ENCODE measurements around the gene IDH3G.
A peak's percentile ranks its signal among the peaks of the same experiment; 100 is the strongest.

Gene IDH3G

DNA sequence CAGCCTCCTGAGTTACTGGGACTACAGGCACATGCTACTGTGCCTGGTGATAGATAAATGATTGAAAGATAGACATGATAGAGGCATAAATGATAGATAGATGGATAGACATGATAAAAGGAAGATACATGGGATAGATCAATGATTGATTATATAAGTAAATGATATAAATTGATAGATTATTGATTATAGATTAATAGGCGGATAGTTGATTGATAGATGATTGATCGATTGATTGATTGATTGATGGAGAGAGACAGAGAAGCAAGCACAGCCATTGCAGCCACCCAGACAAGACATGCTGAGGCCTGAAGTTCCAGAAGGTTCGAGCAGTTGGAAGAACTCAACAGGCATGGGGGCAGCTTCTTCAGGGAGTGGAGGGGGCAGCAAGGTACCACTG, 47.8 kb downstream of the IDH3G start:
- TF ChIP-seq FOXM1 (IDR thresholded peaks at IDR 0.05; ENCODE audit: borderline replicate concordance, low read depth), result no peak
- no peak for TF ChIP-seq NFIC (IDR thresholded peaks at IDR 0.05)
- no peak for TF ChIP-seq YY1 (IDR thresholded peaks at IDR 0.05; ENCODE audit: low read depth)
- TF ChIP-seq TCF12 (IDR thresholded peaks at IDR 0.05; ENCODE audit: low read depth), result no peak
- no peak for TF ChIP-seq CEBPB (IDR thresholded peaks at IDR 0.05)
- TF ChIP-seq, protein P1, sequence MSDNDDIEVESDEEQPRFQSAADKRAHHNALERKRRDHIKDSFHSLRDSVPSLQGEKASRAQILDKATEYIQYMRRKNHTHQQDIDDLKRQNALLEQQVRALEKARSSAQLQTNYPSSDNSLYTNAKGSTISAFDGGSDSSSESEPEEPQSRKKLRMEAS (IDR thresholded peaks at IDR 0.05), result no peak
- TF ChIP-seq EP300 (IDR thresholded peaks at IDR 0.05; ENCODE audit: borderline replicate concordance), result no peak
- no peak for TF ChIP-seq REST (IDR thresholded peaks at IDR 0.05; ENCODE audit: low read depth)
- TF ChIP-seq TEAD4 (IDR thresholded peaks at IDR 0.05), result no peak
- no peak for TF ChIP-seq EGR1 (IDR thresholded peaks at IDR 0.05)

DNA sequence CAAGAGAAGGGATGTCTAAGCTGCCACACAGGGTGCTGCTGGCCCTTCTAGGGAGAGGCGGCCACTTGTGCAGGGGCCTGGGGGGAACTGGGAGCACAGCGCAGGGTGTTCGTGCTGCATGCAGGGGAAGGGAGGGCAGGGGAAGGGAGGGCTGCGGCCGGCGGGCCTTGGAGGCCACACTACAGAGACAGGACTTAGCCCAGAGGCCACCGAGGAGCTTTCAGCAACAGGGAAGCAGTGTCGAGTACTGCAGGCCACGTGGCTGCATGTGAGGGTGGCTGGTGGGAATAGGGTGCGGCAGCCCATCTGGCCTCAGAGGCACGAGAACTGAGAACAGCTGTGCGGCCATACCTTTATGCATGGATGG, 49.1 kb downstream of the IDH3G start:
- TF ChIP-seq, protein P1 (IDR thresholded peaks at IDR 0.05), result peak; percentile 61

- TF ChIP-seq TCF12 (IDR thresholded peaks at IDR 0.05; ENCODE audit: low read depth) (no peak), FOXM1 (IDR thresholded peaks at IDR 0.05; ENCODE audit: borderline replicate concordance, low read depth) (no peak)
These were observed 49.7 kb downstream of the IDH3G start for GRCh38 chrX:153744210-153745066.

GRCh38 chrX:153741446-153741845, 52.7 kb downstream of the IDH3G start:
- TF ChIP-seq, protein P2, sequence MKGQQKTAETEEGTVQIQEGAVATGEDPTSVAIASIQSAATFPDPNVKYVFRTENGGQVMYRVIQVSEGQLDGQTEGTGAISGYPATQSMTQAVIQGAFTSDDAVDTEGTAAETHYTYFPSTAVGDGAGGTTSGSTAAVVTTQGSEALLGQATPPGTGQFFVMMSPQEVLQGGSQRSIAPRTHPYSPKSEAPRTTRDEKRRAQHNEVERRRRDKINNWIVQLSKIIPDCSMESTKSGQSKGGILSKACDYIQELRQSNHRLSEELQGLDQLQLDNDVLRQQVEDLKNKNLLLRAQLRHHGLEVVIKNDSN (IDR thresholded peaks at IDR 0.05), result no peak
- TF ChIP-seq EGR1 (IDR thresholded peaks at IDR 0.05), result no peak
- TF ChIP-seq EP300 (IDR thresholded peaks at IDR 0.05; ENCODE audit: borderline replicate concordance), result no peak
- no peak for TF ChIP-seq TCF12 (IDR thresholded peaks at IDR 0.05; ENCODE audit: low read depth)
- TF ChIP-seq, protein P1 (IDR thresholded peaks at IDR 0.05), result no peak
- TF ChIP-seq ZBTB7A (IDR thresholded peaks at IDR 0.05; ENCODE audit: low read depth), result no peak
- no peak for TF ChIP-seq FOXM1 (IDR thresholded peaks at IDR 0.05; ENCODE audit: borderline replicate concordance, low read depth)
- TF ChIP-seq YY1 (IDR thresholded peaks at IDR 0.05; ENCODE audit: low read depth), result no peak
- TF ChIP-seq RAD21 (IDR thresholded peaks at IDR 0.05; ENCODE audit: low read depth), result no peak
- TF ChIP-seq TAF1 (IDR thresholded peaks at IDR 0.05; ENCODE audit: low read depth), result no peak
- no peak for TF ChIP-seq CREB1 (IDR thresholded peaks at IDR 0.05; ENCODE audit: low read depth)
- TF ChIP-seq NFIC (IDR thresholded peaks at IDR 0.05), result no peak
- TF ChIP-seq TEAD4 (IDR thresholded peaks at IDR 0.05), result no peak
- TF ChIP-seq CEBPB (IDR thresholded peaks at IDR 0.05), result no peak
- TF ChIP-seq REST (IDR thresholded peaks at IDR 0.05; ENCODE audit: low read depth), result no peak

DNA sequence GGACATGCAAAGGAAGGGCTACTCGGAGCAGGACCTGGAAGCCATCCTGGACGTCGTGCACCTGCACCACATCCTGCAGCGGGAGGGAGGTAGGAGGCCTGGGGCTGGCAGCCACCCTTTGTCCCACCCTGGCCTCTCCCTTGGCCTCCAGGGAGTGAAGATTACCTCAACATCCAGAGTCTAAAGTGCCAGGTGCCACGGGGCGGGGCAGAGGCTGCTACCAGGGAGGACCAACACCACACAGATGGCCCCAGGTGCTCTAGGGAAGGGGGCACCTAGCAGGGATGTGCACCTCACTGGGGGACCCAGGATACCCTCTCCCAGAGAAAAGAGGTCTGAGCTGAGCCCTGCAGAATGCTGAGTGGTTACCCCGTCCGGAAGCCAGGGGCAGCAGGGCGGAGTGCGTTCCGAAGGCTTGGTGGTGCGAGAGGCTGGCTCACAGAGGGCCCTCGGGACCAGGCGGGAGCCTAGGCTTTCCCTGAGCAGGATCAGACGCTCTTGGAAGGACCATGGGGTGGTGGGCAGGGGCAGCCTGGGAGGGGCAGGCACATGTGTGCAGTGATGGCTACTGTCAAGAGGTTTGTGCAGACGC, 53.4 kb downstream of the IDH3G start:
- TF ChIP-seq TAF1 (IDR thresholded peaks at IDR 0.05; ENCODE audit: low read depth) (no peak), FOXM1 (IDR thresholded peaks at IDR 0.05; ENCODE audit: borderline replicate concordance, low read depth) (no peak), YY1 (IDR thresholded peaks at IDR 0.05; ENCODE audit: low read depth) (no peak), RAD21 (IDR thresholded peaks at IDR 0.05; ENCODE audit: low read depth) (no peak), CEBPB (IDR thresholded peaks at IDR 0.05) (no peak), REST (IDR thresholded peaks at IDR 0.05; ENCODE audit: low read depth) (no peak), TEAD4 (IDR thresholded peaks at IDR 0.05) (no peak), TCF12 (IDR thresholded peaks at IDR 0.05; ENCODE audit: low read depth) (no peak), EP300 (IDR thresholded peaks at IDR 0.05; ENCODE audit: borderline replicate concordance) (no peak)
- TF ChIP-seq, protein P1 (IDR thresholded peaks at IDR 0.05), result no peak

Measured in Ishikawa (cell line).